ENCODE data around the gene ECE1. TPM values are rescaled to one million over a fixed set of nuclear protein-coding genes. Genes with fewer than 3 reads are reported as not detected.

ECE1 gene
- total and polyA plus RNA-seq, 10 of the 15 experiments (the other 5 are each of a cell fraction or from before 2014, with no cell fraction given) = 0.97 to 81.0 (median 37.0) TPM

DNA sequence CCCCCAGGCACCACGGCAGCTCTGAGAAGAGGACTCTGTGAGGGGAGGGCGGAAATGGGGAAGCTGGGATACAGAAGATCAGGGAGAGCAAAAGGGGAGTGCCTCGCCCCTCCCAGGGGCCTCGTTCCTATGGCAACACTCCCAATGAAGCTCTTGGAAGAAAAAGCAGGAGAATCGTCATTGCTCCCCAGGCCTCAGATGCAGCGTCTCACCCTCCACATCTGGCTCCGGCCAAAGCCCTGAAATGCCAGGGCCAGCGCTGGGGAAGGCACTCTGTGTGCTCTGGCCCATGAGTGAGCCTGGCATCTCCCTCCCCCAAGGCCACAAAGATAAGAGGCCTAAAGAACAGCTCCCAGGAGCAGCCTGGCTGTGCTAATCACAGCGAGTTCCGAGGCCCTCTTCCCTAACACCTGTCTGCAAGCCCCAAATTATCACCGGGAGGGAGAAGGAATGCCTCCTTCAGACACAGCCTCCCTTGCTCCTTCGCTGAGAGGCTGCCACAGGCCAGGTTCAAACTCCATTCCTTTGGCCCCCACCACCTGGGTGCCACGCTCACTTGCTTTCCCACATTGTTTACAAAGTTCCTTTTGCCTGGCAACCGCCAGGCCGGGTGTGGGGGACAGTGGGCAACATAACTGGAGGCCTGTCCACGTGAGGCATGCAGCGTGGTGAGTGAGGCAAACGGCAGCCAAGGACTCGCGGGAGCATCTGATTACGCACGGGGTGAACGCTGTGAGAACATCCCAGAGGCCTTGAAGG is 27.8 kb downstream of the ECE1 start:
- ChIA-PET SMC1A (ENCODE audit: uncharacterized antibody, unreplicated experiment) (no interaction called here), CTCF (interaction anchor here (0.5 to 1.8 kb wide), 4 partner anchors 8 to 91 kb away, joined by 3 to 13 read pairs (median 4); no protein-coding TSS in a partner anchor), RAD21 (ENCODE audit: unreplicated experiment) (interaction anchor here (1.3 kb wide), 1 partner anchor 106 kb away, joined by 6 read pairs; no protein-coding TSS in a partner anchor), POLR2A (no interaction called here)
- FAIRE-seq (no peak), DNase-seq (ENCODE audit: low read depth, low spot score) (no peak), ATAC-seq (no peak)
- H3K79me2 ChIP-seq (ENCODE audit: control insufficient read depth, insufficient read depth, low read length) = no peaks in the 10 kb centered on the region
- no peak overlapping the region for H3K27ac ChIP-seq (ENCODE audit: control insufficient read depth, insufficient read depth)
- no peak overlapping the region for H3K4me2 ChIP-seq (ENCODE audit: control insufficient read depth, insufficient read depth)
- no peaks in the 10 kb centered on the region for H4K20me1 ChIP-seq (ENCODE audit: control insufficient read depth, insufficient read depth)
- BruUV-seq (replicated peaks) = no TSS peak
- no peaks in the 10 kb centered on the region for H3K27me3 ChIP-seq (replicated peaks in 1 of 2; ENCODE audit: control insufficient read depth in 2 of 2, insufficient read depth in 2 of 2, low read length in 1 of 2)
- no peak overlapping the region for H3K4me3 ChIP-seq
- H3K36me3 ChIP-seq (ENCODE audit: control insufficient read depth in 2 of 2, insufficient read depth in 2 of 2, low read length in 1 of 2) = peaks cover 3 to 22% of the 10 kb centered on the region in 2 experiments; a peak in 2 of 4 replicates
- H2AFZ ChIP-seq (ENCODE audit: control insufficient read depth, low read depth, low read length) = no peak overlapping the region
- in situ Hi-C loops (cut with MboI) = no loop called here
- intact Hi-C loops (cut with micrococcal nuclease; ENCODE audit: unreplicated experiment) = no loop called here
- 59% methylated on average over 23 of the region's 23 CpGs for WGBS (ENCODE audit: insufficient coverage, insufficient replicate concordance, low lambda C conversion rate, missing lambda C conversion rate)
- no peak overlapping the region for H3K9ac ChIP-seq (ENCODE audit: control insufficient read depth, insufficient read depth, low read length)
- H3K4me1 ChIP-seq (ENCODE audit: control insufficient read depth, insufficient read depth, low read length) = no peaks in the 10 kb centered on the region
- no peaks in the 10 kb centered on the region for H3K9me3 ChIP-seq (replicated peaks; ENCODE audit: control insufficient read depth, insufficient read depth, low read length)
- TF ChIP-seq, protein P1, sequence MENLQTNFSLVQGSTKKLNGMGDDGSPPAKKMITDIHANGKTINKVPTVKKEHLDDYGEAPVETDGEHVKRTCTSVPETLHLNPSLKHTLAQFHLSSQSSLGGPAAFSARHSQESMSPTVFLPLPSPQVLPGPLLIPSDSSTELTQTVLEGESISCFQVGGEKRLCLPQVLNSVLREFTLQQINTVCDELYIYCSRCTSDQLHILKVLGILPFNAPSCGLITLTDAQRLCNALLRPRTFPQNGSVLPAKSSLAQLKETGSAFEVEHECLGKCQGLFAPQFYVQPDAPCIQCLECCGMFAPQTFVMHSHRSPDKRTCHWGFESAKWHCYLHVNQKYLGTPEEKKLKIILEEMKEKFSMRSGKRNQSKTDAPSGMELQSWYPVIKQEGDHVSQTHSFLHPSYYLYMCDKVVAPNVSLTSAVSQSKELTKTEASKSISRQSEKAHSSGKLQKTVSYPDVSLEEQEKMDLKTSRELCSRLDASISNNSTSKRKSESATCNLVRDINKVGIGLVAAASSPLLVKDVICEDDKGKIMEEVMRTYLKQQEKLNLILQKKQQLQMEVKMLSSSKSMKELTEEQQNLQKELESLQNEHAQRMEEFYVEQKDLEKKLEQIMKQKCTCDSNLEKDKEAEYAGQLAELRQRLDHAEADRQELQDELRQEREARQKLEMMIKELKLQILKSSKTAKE (IDR thresholded peaks at IDR 0.05; ENCODE audit: low read depth, poor library complexity, severe bottlenecking) = no peak
- no peak for TF ChIP-seq STAT3 (IDR thresholded peaks at IDR 0.05; ENCODE audit: low read depth, low read length)
- no peak for TF ChIP-seq SRF (IDR thresholded peaks at IDR 0.05; ENCODE audit: low read depth in 2 of 2, low read length in 2 of 2)
- no peak for TF ChIP-seq FOS (IDR thresholded peaks at IDR 0.05; ENCODE audit: borderline replicate concordance, extremely low read depth, insufficient read length)
- no peak for TF ChIP-seq RCOR1 (conservative IDR thresholded peaks at IDR 0.05; ENCODE audit: low read depth, low read length)
- TF ChIP-seq, protein P2, sequence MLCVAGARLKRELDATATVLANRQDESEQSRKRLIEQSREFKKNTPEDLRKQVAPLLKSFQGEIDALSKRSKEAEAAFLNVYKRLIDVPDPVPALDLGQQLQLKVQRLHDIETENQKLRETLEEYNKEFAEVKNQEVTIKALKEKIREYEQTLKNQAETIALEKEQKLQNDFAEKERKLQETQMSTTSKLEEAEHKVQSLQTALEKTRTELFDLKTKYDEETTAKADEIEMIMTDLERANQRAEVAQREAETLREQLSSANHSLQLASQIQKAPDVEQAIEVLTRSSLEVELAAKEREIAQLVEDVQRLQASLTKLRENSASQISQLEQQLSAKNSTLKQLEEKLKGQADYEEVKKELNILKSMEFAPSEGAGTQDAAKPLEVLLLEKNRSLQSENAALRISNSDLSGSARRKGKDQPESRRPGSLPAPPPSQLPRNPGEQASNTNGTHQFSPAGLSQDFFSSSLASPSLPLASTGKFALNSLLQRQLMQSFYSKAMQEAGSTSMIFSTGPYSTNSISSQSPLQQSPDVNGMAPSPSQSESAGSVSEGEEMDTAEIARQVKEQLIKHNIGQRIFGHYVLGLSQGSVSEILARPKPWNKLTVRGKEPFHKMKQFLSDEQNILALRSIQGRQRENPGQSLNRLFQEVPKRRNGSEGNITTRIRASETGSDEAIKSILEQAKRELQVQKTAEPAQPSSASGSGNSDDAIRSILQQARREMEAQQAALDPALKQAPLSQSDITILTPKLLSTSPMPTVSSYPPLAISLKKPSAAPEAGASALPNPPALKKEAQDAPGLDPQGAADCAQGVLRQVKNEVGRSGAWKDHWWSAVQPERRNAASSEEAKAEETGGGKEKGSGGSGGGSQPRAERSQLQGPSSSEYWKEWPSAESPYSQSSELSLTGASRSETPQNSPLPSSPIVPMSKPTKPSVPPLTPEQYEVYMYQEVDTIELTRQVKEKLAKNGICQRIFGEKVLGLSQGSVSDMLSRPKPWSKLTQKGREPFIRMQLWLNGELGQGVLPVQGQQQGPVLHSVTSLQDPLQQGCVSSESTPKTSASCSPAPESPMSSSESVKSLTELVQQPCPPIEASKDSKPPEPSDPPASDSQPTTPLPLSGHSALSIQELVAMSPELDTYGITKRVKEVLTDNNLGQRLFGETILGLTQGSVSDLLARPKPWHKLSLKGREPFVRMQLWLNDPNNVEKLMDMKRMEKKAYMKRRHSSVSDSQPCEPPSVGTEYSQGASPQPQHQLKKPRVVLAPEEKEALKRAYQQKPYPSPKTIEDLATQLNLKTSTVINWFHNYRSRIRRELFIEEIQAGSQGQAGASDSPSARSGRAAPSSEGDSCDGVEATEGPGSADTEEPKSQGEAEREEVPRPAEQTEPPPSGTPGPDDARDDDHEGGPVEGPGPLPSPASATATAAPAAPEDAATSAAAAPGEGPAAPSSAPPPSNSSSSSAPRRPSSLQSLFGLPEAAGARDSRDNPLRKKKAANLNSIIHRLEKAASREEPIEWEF (IDR thresholded peaks at IDR 0.05; ENCODE audit: insufficient replicate concordance, low read depth, low read length) = no peak
- TF ChIP-seq NFYA (IDR thresholded peaks at IDR 0.05; ENCODE audit: borderline replicate concordance, low read depth, low read length) = no peak
- TF ChIP-seq ZNF217 (IDR thresholded peaks at IDR 0.05) = no peak
- TF ChIP-seq ZNF207 (IDR thresholded peaks at IDR 0.05; ENCODE audit: borderline replicate concordance) = no peak
- no peak for TF ChIP-seq KAT2A (conservative IDR thresholded peaks at IDR 0.05; ENCODE audit: control insufficient read depth, low read depth, low read length)
- no peak for TF ChIP-seq TCF3 (IDR thresholded peaks at IDR 0.05; ENCODE audit: borderline replicate concordance, insufficient read depth, low read depth, low read length)
- TF ChIP-seq RAD51 (IDR thresholded peaks at IDR 0.05) = no peak
- TF ChIP-seq ZZZ3 (IDR thresholded peaks at IDR 0.05; ENCODE audit: control insufficient read depth, insufficient read length, low read depth) = no peak
- no peak for TF ChIP-seq SP1 (IDR thresholded peaks at IDR 0.05; ENCODE audit: low read depth, low read length)
- TF ChIP-seq STAT1 (conservative IDR thresholded peaks at IDR 0.05) = no peak
- no peak for TF ChIP-seq RELA (IDR thresholded peaks at IDR 0.05; ENCODE audit: borderline replicate concordance, partially characterized antibody)
- TF ChIP-seq RAD21 (IDR thresholded peaks at IDR 0.05; ENCODE audit: insufficient read depth, low read depth, low read length) = no peak

All from GM12878 (cell line).